Measurements from ENCODE around the gene STX18.

The STX18 gene

DNA sequence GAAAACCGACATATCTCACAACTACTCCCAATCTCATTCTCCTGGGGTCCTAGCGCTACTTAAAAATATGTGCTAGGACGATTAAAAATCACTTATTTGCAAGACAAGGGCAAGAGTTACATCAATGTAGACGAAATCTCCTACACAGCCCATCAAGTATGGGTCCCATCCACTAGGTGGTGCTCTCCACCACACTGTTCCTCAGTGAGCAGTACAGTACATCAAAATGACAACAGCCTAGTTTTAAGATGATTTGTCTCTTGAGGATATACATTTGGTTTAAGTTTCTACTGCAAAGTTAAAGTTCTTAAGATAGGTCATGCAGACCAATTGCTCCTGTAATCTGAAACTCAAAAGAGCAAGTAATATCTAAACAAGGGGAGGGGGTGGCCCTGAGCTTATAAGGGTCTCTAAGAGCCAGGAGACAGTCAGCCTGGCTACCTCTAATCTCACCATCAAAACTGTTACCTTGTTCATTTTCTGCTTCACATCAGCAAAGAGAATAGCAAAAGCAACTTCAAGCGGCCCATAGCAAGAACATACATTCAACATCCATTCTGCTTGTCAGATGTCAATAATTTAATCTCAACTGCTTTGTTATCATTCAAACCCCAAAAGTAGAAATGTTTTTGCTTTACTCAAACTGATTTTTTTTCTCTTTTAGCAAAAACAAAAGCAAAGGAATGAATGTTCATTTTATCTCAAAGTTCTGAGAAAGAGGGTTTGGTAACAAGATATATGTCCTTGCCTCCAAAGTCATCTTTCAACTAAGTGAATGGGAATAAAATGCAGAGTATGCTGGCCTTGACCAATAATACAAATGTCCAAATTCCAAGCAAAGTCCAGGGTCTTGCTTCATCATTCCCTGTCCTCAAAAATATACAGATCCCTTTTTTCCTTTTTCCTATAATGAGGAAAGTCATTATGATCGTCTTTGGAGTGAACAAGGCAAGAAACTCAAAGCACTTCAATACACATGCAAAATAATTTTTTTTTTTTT, 53.1 kb downstream of the STX18 start:
- peaks cover 20% of the 10 kb centered on the region; the same call in 1 of the 2 replicates for H3F3A ChIP-seq (ENCODE audit: insufficient read depth, low read length)
- H3K9me2 ChIP-seq (replicated peaks; ENCODE audit: insufficient read depth, low read length): no peaks in the 10 kb centered on the region
- H3K36me3 ChIP-seq (replicated peaks; ENCODE audit: insufficient read depth, low read length): no peaks in the 10 kb centered on the region
- no peak overlapping the region for H3K9ac ChIP-seq (ENCODE audit: low read length)
- peak; percentile 83 for DNase-seq
- H3K9me3 ChIP-seq (replicated peaks; ENCODE audit: insufficient read depth, low read length): no peaks in the 10 kb centered on the region
- peaks cover 72% of the 10 kb centered on the region for H3K79me2 ChIP-seq (ENCODE audit: low read length)
- no peaks in the 10 kb centered on the region for H3K27me3 ChIP-seq (replicated peaks; ENCODE audit: insufficient read depth, low read length)
- no peaks in the 10 kb centered on the region for H4K20me1 ChIP-seq (ENCODE audit: insufficient read depth, low read length)
- no peak overlapping the region for H2AFZ ChIP-seq (ENCODE audit: low read length)
- H3K4me3 ChIP-seq (ENCODE audit: low read length): no peak overlapping the region
- TF ChIP-seq EZH2phosphoT487 (IDR thresholded peaks at IDR 0.05; ENCODE audit: low read length) (no peak), EZH2 (optimal IDR thresholded peaks at IDR 0.05; ENCODE audit: low read depth, low read length) (no peak)
- TF ChIP-seq, protein P1, sequence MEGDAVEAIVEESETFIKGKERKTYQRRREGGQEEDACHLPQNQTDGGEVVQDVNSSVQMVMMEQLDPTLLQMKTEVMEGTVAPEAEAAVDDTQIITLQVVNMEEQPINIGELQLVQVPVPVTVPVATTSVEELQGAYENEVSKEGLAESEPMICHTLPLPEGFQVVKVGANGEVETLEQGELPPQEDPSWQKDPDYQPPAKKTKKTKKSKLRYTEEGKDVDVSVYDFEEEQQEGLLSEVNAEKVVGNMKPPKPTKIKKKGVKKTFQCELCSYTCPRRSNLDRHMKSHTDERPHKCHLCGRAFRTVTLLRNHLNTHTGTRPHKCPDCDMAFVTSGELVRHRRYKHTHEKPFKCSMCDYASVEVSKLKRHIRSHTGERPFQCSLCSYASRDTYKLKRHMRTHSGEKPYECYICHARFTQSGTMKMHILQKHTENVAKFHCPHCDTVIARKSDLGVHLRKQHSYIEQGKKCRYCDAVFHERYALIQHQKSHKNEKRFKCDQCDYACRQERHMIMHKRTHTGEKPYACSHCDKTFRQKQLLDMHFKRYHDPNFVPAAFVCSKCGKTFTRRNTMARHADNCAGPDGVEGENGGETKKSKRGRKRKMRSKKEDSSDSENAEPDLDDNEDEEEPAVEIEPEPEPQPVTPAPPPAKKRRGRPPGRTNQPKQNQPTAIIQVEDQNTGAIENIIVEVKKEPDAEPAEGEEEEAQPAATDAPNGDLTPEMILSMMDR (IDR thresholded peaks at IDR 0.05; ENCODE audit: low read length): peak; percentile 94
- H3K4me1 ChIP-seq (ENCODE audit: low read length): peaks cover 22% of the 10 kb centered on the region
- peak overlapping the region; percentile 6; the same call in 1 of the 2 replicates for H3K27ac ChIP-seq (ENCODE audit: low read length)
- H3K4me2 ChIP-seq (ENCODE audit: low read depth, low read length): no peak overlapping the region

DNA sequence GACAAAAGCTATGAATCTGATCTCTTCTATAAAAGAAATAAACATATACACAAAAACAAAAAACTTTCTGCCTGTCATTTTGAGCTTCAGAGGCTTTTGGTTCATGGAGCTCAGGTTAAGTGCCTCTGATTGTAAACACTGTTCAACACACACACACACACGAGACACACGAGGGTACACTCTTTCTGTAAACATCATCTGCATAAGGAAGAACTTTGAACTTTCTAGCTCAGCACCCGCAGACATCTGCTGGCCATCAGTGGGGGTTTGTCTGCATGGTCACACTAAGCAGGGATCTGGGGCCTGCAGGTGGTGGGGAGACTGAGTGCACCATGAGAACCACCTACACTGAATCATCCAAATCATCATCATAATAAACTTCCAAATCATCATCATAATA, 54.9 kb downstream of the STX18 start:
- no peak for TF ChIP-seq EZH2 (optimal IDR thresholded peaks at IDR 0.05; ENCODE audit: low read depth, low read length)
- TF ChIP-seq, protein P1 (IDR thresholded peaks at IDR 0.05; ENCODE audit: low read length): no peak
- no peak for TF ChIP-seq EZH2phosphoT487 (IDR thresholded peaks at IDR 0.05; ENCODE audit: low read length)
- H3K27me3 ChIP-seq (replicated peaks; ENCODE audit: insufficient read depth, low read length): no peaks in the 10 kb centered on the region
- peaks cover 70% of the 10 kb centered on the region for H3K79me2 ChIP-seq (ENCODE audit: low read length)
- no peaks in the 10 kb centered on the region for H4K20me1 ChIP-seq (ENCODE audit: insufficient read depth, low read length)
- no peaks in the 10 kb centered on the region for H3K36me3 ChIP-seq (replicated peaks; ENCODE audit: insufficient read depth, low read length)
- DNase-seq: no peak
- no peak overlapping the region for H3K4me2 ChIP-seq (ENCODE audit: low read depth, low read length)
- no peak overlapping the region for H3K4me3 ChIP-seq (ENCODE audit: low read length)
- H2AFZ ChIP-seq (ENCODE audit: low read length): no peak overlapping the region
- H3F3A ChIP-seq (ENCODE audit: insufficient read depth, low read length): peaks cover 11% of the 10 kb centered on the region; the same call in 1 of the 2 replicates
- peaks cover 31% of the 10 kb centered on the region for H3K4me1 ChIP-seq (ENCODE audit: low read length)
- H3K9ac ChIP-seq (ENCODE audit: low read length): no peak overlapping the region
- H3K9me2 ChIP-seq (replicated peaks; ENCODE audit: insufficient read depth, low read length): no peaks in the 10 kb centered on the region
- H3K27ac ChIP-seq (ENCODE audit: low read length): no peak overlapping the region
- no peaks in the 10 kb centered on the region for H3K9me3 ChIP-seq (replicated peaks; ENCODE audit: insufficient read depth, low read length)

DNA sequence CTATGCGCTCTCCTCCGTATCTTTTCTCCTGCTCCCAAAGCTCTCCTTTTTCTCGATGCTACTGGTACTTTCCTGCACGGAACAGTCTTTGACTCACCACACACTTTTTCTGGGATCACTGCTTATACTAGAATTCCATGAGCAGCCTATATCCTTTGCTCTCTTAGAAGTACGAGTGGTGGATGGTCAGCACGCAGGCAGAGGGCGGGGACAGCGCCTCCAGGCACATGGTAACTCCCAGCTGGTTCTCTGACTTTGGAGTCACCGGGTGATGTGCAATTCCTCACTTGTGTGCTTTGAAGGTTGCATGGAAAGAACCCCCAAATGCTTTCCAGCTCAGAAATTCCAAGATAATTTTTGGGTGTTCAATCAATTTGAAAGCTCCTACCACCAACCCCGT, 56.0 kb downstream of the STX18 start:
- H3K9me3 ChIP-seq (replicated peaks; ENCODE audit: insufficient read depth, low read length): no peaks in the 10 kb centered on the region
- peaks cover 22% of the 10 kb centered on the region for H3K4me1 ChIP-seq (ENCODE audit: low read length)
- no peak for DNase-seq
- peaks cover 6% of the 10 kb centered on the region; the same call in 1 of the 2 replicates for H3F3A ChIP-seq (ENCODE audit: insufficient read depth, low read length)
- TF ChIP-seq EZH2 (optimal IDR thresholded peaks at IDR 0.05; ENCODE audit: low read depth, low read length) (no peak), EZH2phosphoT487 (IDR thresholded peaks at IDR 0.05; ENCODE audit: low read length) (no peak)
- TF ChIP-seq, protein P1 (IDR thresholded peaks at IDR 0.05; ENCODE audit: low read length): no peak
- H3K79me2 ChIP-seq (ENCODE audit: low read length): peaks cover 70% of the 10 kb centered on the region
- no peak overlapping the region for H2AFZ ChIP-seq (ENCODE audit: low read length)
- H3K27ac ChIP-seq (ENCODE audit: low read length): no peak overlapping the region
- no peak overlapping the region for H3K9ac ChIP-seq (ENCODE audit: low read length)
- no peaks in the 10 kb centered on the region for H4K20me1 ChIP-seq (ENCODE audit: insufficient read depth, low read length)
- no peaks in the 10 kb centered on the region for H3K27me3 ChIP-seq (replicated peaks; ENCODE audit: insufficient read depth, low read length)
- H3K4me3 ChIP-seq (ENCODE audit: low read length): no peak overlapping the region
- H3K36me3 ChIP-seq (replicated peaks; ENCODE audit: insufficient read depth, low read length): no peaks in the 10 kb centered on the region
- no peaks in the 10 kb centered on the region for H3K9me2 ChIP-seq (replicated peaks; ENCODE audit: insufficient read depth, low read length)
- no peak overlapping the region for H3K4me2 ChIP-seq (ENCODE audit: low read depth, low read length)
